C4-2B (cell line): ENCODE results near the gene TNFAIP2.

Experiments
- H3K27ac ChIP-seq: fragments of 450-650 bp; 2 replicates; pipeline ENCODE4 v1.5.1; 2017
- CTCF ChIP-seq: fragments of 450-650 bp; conservative IDR thresholded peaks from 2 replicates; pipeline ENCODE4 v1.5.1; 2017; ENCODE audit warnings: mild to moderate bottlenecking
- ZFX ChIP-seq: fragments of 450-650 bp; IDR thresholded peaks from 2 replicates; pipeline ENCODE4 v1.6.1; 2017

TNFAIP2 gene

GRCh38 chr14:103124501-103125001, 1.3 kb downstream of the TNFAIP2 start:
- TF ChIP-seq CTCF = no peak
- TF ChIP-seq ZFX = no peak
- H3K27ac ChIP-seq = no peak overlapping the region

DNA sequence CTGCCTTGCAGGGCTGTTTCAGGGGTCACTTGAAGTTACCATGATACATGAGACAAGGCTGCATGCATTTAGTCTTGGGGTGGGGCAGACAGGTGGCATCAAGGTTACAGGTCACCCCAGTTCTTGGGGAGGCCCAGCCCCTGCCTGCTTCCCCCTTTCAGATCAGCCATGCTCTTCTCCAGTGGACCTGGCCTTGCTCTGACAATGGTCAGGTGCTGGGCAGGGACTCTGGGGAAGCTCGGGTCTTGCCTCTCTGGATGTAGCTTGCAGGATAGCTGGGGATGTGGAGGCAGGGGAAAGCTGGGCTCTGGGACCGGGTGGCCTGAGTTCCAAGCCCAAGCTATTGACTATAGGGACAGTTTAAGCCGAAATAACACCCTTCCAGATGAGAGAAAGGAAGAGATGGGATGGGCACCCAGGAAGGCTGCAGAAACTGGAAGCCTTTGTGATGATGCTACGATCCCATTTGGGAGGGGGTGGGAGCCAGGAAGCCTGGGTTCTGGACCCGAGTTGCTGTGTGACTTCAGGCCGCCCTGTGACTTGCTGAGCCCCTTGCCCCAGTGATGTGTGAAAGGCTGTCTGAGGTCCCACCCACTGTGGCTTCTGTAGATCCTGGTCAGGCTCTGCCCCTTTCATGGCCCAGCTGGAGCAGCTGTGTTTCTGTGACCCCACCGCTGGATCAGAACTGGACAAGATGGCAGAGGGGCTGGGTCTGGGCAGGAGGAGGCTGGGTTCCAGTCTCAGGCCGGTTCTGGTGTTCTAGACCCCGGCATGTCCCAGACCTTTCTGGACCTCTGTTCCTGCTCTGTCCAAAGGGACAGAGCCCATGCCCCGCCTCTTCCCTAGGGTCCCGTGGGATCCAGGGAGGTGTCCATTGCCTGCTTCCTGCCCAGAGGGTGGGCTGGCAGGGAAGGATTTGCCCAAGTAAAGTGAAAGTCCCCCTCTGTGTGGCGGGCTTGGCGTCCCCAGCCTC, 2.1 kb downstream of the TNFAIP2 start:
- TF ChIP-seq CTCF = no peak
- no peak for TF ChIP-seq ZFX
- H3K27ac ChIP-seq = no peak overlapping the region

- peak overlapping the region; percentile 24 for H3K27ac ChIP-seq
- no peak for TF ChIP-seq CTCF
These were observed 3.0 kb downstream of the TNFAIP2 start for GRCh38 chr14:103126088-103126872.

- TF ChIP-seq ZFX (no peak), CTCF (peak; percentile 89)
These were observed 3.6 kb downstream of the TNFAIP2 start for GRCh38 chr14:103126873-103127304.

GRCh38 chr14:103127356-103127755, 4.1 kb downstream of the TNFAIP2 start:
- H3K27ac ChIP-seq = peak overlapping the region; percentile 24
- peak; percentile 42; the same call in 1 of the 2 replicates for TF ChIP-seq ZFX
- TF ChIP-seq CTCF = no peak; the same call in 1 of the 2 replicates

More at GRCh38 chr14:103126873-103127304, 3.6 kb downstream of the TNFAIP2 start:
- peak overlapping the region; percentile 24 for H3K27ac ChIP-seq

DNA sequence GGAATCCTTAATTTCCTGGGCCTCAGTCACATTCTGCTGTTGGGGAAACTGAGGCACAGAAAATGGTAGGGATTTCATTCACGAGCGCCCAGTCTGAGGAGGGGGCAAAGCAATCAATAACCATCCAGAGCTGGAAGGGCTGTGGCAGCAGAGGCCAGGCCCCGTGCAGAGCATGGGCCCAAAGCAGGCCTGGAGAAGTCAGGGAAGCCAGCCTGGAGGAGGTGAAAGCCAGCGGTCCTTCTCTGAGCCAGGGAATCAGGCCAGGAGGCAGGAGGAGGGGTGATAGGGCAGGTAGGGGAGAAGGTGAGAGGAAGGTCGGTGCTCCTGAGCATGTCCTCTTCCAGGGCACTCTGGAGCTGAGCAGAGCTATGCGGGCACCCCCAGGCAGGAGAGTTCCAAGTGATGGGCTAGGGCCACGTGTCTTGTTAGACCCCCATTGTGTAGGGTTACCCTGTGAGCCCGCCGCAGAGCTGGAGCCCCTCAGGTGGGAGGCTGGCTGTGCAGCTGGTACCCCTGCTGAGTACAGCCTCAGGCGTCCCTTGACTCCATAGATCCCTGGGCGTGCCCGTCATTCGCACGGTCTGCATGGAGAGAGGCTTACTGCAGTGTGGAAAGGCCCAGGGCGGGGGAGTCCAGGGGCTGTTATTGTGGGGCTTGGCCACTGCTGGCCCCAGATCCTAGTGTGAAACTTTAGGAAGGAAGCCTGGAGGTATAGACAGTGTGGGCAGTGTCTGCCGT, 4.8 kb downstream of the TNFAIP2 start:
- TF ChIP-seq CTCF (no peak), ZFX (no peak)

More for the DNA sequence above, 4.8 kb downstream of the TNFAIP2 start:
- H3K27ac ChIP-seq = peak overlapping the region; percentile 19; the same call in 1 of the 2 replicates
